Lung (tissue), 12 donors: ENCODE results near the gene TMEM117. TPM values are rescaled to one million over a fixed set of nuclear protein-coding genes. Genes with fewer than 3 reads are reported as not detected.
A peak's percentile ranks its signal among the peaks of the same experiment; 100 is the strongest.
"Not testable (repeated sequence)": the region's sequence is repeated elsewhere in the genome, so short reads cannot be mapped to it uniquely, and the experiment has no call there.

Experiments
- ATAC-seq: fragments of 200-7000 bp; cut with Tn5 transposase; one replicate; pipeline ENCODE4 v1.9.1; 2020; ENCODE audit warnings: moderate number of reproducible peaks; ENCODE audit not compliant: insufficient read depth, low FRiP score
- DNase-seq, 3 donors: peaks; one replicate each; pipeline ENCODE4 v3.0.0-alpha.2; 2013 to 2017
- H3K27ac ChIP-seq, 2 donors: one replicate each; pipeline ENCODE4 v1.5.1; 2013; ENCODE audit warnings: mild to moderate bottlenecking in 2 of 2, moderate library complexity in 2 of 2, control low read depth in 1 of 2, inconsistent platforms in 1 of 2, low read depth in 1 of 2, low read length in 1 of 2
- H3K27me3 ChIP-seq, 3 donors: one replicate each; pipeline ENCODE4 v1.5.1; 2013; ENCODE audit warnings: low read length in 2 of 3; ENCODE audit not compliant: control insufficient read depth in 3 of 3, insufficient read depth in 3 of 3
- H3K36me3 ChIP-seq, 4 donors: one replicate each; pipeline ENCODE4 v1.5.1; 2013; ENCODE audit warnings: low read length in 4 of 4, mild to moderate bottlenecking in 1 of 4, moderate library complexity in 1 of 4; ENCODE audit not compliant: control insufficient read depth in 4 of 4, insufficient read depth in 4 of 4
- H3K4me1 ChIP-seq, 5 donors: one replicate each; pipeline ENCODE4 v1.5.1; 2013; ENCODE audit warnings: low read length in 5 of 5, mild to moderate bottlenecking in 2 of 5, moderate library complexity in 1 of 5; ENCODE audit not compliant: control insufficient read depth in 5 of 5, insufficient read depth in 5 of 5
- H3K4me3 ChIP-seq: one replicate; pipeline ENCODE4 v1.5.1; 2013; ENCODE audit warnings: mild to moderate bottlenecking, control low read depth, moderate library complexity
- H3K9ac ChIP-seq, 2 donors: one replicate each; pipeline ENCODE4 v1.5.1; 2013; ENCODE audit warnings: low read length in 2 of 2, control low read depth in 1 of 2; ENCODE audit not compliant: insufficient read depth in 1 of 2
- H3K9me3 ChIP-seq, 4 donors: one replicate each; pipeline ENCODE4 v1.5.1; 2013; ENCODE audit warnings: low read length in 3 of 4, mild to moderate bottlenecking in 1 of 4, moderate library complexity in 1 of 4; ENCODE audit not compliant: control insufficient read depth in 4 of 4, insufficient read depth in 3 of 4
- CTCF ChIP-seq: IDR thresholded peaks from 2 replicates; pipeline ENCODE4 v1.5.1; 2012; ENCODE audit warnings: mild to moderate bottlenecking; ENCODE audit errors: control extremely low read depth, extremely low read depth
- WGBS, 2 donors: extraction: QIAGEN DNeasy Blood & Tissue Kit; methylation state at CpG; one replicate each; pipeline ENCODE4 v1.1.7; 2013; 5-methylcytosine and 5-hydroxymethylcytosine counted together
- polyA plus RNA-seq, 2 donors: library from polyadenylated mRNA; stranded (reverse); fragments of 200-250 nt; gene quantifications; one replicate each; pipeline ENCODE4 v1.2.1, GENCODE V29; 2013
- total RNA-seq, 2 donors: library from RNA; depleted of rRNA in 1 of 2; stranded (reverse); fragments of >200 nt in 1 of 2; gene quantifications; one replicate each; pipeline ENCODE4 v1.2.1, GENCODE V29; 2014 to 2021
- donor health status: control.
- donor health status: control.
- donor health status: Bipolar disorder and iron deficiency.
- donor health status: healthy.
- donor health status: DM: yes; HTN: yes; CAD: no.

Gene TMEM117
- total and polyA plus RNA-seq, 4 donors: 1.2 to 6.1 (median 2.3) TPM

- no peaks in the 10 kb centered on the region for H3K9me3 ChIP-seq
- no peak for TF ChIP-seq CTCF
- ATAC-seq: no peak
- DNase-seq: no peak
- WGBS, 2 donors: 90 to 92% methylated on average over 4 of the region's 4 CpGs
- H3K27ac ChIP-seq: no peak overlapping the region
- peaks cover under 1 to 9% (median 4%) of the 10 kb centered on the region in 5 donors for H3K4me1 ChIP-seq
- H3K4me3 ChIP-seq: no peak overlapping the region
- no peak overlapping the region for H3K9ac ChIP-seq
- no peaks in the 10 kb centered on the region for H3K36me3 ChIP-seq
- H3K27me3 ChIP-seq: peaks cover 0 to 1% (median 0%) of the 10 kb centered on the region in 3 donors
Observed at GRCh38 chr12:43840338-43840737, 4.5 kb downstream of the TMEM117 start.

DNA sequence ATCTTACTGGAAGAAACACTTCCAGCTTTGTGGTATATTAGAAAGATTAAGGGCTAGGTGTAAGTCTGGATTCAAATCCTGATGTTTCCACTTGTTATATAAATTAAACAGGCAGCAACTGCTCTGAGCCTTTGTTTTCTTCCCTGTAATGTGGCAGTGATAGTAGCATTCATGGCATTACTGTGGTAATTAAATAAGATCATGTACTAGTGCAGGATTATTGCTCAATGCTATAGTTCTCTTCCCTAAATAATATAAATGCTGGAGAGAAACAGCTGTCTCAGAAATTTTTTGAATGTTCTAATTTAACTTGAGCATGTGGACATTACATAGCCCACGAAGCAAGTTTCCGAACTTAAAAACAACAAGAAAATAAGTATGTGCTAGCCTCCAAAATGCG is 5.4 kb downstream of the TMEM117 start:
- Histone ChIP-seq H3K9me3 (no peaks in the 10 kb centered on the region), H3K36me3 (no peaks in the 10 kb centered on the region), H3K27ac (no peak overlapping the region), H3K27me3 (no peaks in the 10 kb centered on the region), H3K4me3 (no peak overlapping the region), H3K4me1 (peaks cover 0 to 8% (median 4%) of the 10 kb centered on the region in 5 donors), H3K9ac (no peak overlapping the region)
- WGBS, 2 donors: 77 to 92% methylated on average over 3 of the region's 3 CpGs
- ATAC-seq: no peak
- DNase-seq: peak in 2 of 3 donors; percentile 12 to 41
- TF ChIP-seq CTCF: no peak

GRCh38 chr12:43842259-43842658 is 6.4 kb downstream of the TMEM117 start:
- TF ChIP-seq CTCF: no peak
- DNase-seq (no peak), ATAC-seq (no peak)
- Histone ChIP-seq H3K9me3 (no peaks in the 10 kb centered on the region), H3K27me3 (no peaks in the 10 kb centered on the region), H3K36me3 (no peaks in the 10 kb centered on the region), H3K4me1 (peaks cover 0 to 5% (median 0%) of the 10 kb centered on the region in 5 donors), H3K4me3 (no peak overlapping the region), H3K9ac (no peak overlapping the region), H3K27ac (no peak overlapping the region)
- WGBS, 2 donors: 79 to 83% methylated on average over 1 of the region's 1 CpG

GRCh38 chr12:43847425-43848225 is 11.7 kb downstream of the TMEM117 start:
- H3K9me3 ChIP-seq, DNase-seq, H3K9ac ChIP-seq, H3K27me3 ChIP-seq, ATAC-seq, H3K4me3 ChIP-seq, H3K4me1 ChIP-seq, H3K27ac ChIP-seq, H3K36me3 ChIP-seq: not testable (repeated sequence)
- 78 to 81% methylated on average over 4 of the region's 4 CpGs for WGBS, 2 donors
